Liver (tissue), 3 donors: ENCODE data around the gene TRIML1.

Experiments
- EGR1 ChIP-seq, 2 donors: IDR thresholded peaks; 2 replicates each; pipeline ENCODE4 v1.6.1; 2016 to 2018; ENCODE audit warnings: antibody characterized with exemption in 2 of 2, low read depth in 2 of 2
- FOXA1 ChIP-seq: IDR thresholded peaks from 2 replicates; pipeline ENCODE4 v1.6.1; 2016; ENCODE audit warnings: antibody characterized with exemption
- JUND ChIP-seq, 2 donors: IDR thresholded peaks; 2 replicates each; pipeline ENCODE4 v1.6.1; 2016; ENCODE audit warnings: antibody characterized with exemption in 2 of 2
- MAX ChIP-seq: IDR thresholded peaks from 2 replicates; pipeline ENCODE4 v1.6.1; 2016; ENCODE audit warnings: antibody characterized with exemption
- RAD21 ChIP-seq, 2 donors: IDR thresholded peaks; 2 replicates each; pipeline ENCODE4 v1.6.1; 2016; ENCODE audit warnings: antibody characterized with exemption in 2 of 2, mild to moderate bottlenecking in 2 of 2
- RXRA ChIP-seq, 2 donors: IDR thresholded peaks; 2 replicates each; pipeline ENCODE4 v1.6.1; 2017 to 2018; ENCODE audit warnings: antibody characterized with exemption in 2 of 2, mild to moderate bottlenecking in 1 of 2
- SP1 ChIP-seq: IDR thresholded peaks from 2 replicates; pipeline ENCODE4 v1.6.1; 2018; ENCODE audit warnings: antibody characterized with exemption, mild to moderate bottlenecking
- TAF1 ChIP-seq: conservative IDR thresholded peaks from 2 replicates; pipeline ENCODE4 v1.6.1; 2016; ENCODE audit warnings: antibody characterized with exemption, mild to moderate bottlenecking
- YY1 ChIP-seq: IDR thresholded peaks from 2 replicates; pipeline ENCODE4 v1.6.1; 2016; ENCODE audit warnings: antibody characterized with exemption, mild to moderate bottlenecking
- TF ChIP-seq, protein P1 (sequence below): fragments of 150-350 bp; IDR thresholded peaks from 2 replicates; pipeline ENCODE4 v1.5.1; 2017; ENCODE audit warnings: improper control_type of control experiment, low read depth, low read length; ENCODE audit not compliant: missing input control
- TF ChIP-seq, protein P2 (sequence below): IDR thresholded peaks from 2 replicates; pipeline ENCODE4 v1.6.1; 2016; ENCODE audit warnings: antibody characterized with exemption, mild to moderate bottlenecking
- TF ChIP-seq, protein P3 (sequence below): IDR thresholded peaks from 2 replicates; pipeline ENCODE4 v1.6.1; 2016; ENCODE audit warnings: antibody characterized with exemption
- donor health status: healthy.
- donor health status: healthy.

DNA sequence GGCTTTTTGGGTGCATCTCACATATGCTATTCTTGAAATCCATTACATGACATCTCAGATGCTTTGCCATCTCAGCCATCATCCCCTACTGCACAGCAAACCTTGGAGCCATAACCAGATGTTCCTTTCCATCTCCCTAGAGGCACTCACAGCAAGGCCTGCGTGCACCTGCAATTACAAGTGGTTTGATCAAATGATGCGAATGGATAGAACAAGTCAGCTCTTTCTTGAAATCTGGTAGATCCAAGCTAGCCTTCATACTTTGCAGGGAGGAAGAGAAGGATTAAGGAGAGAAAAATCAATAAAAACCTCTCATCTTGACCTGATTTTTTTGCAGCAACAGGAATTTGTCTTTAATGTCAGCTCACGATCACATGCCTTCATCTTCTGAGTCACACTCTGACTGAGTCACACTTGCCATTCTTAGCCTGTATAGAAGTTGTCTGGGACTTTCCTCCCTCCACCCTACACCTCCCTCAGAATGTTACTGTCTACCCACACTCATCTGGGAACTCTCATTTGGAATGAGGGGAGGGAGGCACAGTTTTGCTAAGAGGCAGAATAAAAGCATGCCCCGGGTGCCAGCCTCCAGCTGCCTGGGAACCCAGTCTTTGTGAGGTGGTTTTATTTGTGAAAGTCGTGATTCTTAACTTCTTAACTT is 11.9 kb upstream of the TRIML1 start:
- TF ChIP-seq RXRA (IDR thresholded peaks at IDR 0.05) (no peak), FOXA1 (no peak), EGR1 (IDR thresholded peaks at IDR 0.05; ENCODE audit: low read depth in 2 of 2) (no peak), MAX (no peak), JUND (IDR thresholded peaks at IDR 0.05) (no peak), SP1 (no peak), TAF1 (no peak), YY1 (no peak), RAD21 (IDR thresholded peaks at IDR 0.05) (no peak)
- TF ChIP-seq, protein P1, sequence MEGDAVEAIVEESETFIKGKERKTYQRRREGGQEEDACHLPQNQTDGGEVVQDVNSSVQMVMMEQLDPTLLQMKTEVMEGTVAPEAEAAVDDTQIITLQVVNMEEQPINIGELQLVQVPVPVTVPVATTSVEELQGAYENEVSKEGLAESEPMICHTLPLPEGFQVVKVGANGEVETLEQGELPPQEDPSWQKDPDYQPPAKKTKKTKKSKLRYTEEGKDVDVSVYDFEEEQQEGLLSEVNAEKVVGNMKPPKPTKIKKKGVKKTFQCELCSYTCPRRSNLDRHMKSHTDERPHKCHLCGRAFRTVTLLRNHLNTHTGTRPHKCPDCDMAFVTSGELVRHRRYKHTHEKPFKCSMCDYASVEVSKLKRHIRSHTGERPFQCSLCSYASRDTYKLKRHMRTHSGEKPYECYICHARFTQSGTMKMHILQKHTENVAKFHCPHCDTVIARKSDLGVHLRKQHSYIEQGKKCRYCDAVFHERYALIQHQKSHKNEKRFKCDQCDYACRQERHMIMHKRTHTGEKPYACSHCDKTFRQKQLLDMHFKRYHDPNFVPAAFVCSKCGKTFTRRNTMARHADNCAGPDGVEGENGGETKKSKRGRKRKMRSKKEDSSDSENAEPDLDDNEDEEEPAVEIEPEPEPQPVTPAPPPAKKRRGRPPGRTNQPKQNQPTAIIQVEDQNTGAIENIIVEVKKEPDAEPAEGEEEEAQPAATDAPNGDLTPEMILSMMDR = no peak
- TF ChIP-seq, protein P2, sequence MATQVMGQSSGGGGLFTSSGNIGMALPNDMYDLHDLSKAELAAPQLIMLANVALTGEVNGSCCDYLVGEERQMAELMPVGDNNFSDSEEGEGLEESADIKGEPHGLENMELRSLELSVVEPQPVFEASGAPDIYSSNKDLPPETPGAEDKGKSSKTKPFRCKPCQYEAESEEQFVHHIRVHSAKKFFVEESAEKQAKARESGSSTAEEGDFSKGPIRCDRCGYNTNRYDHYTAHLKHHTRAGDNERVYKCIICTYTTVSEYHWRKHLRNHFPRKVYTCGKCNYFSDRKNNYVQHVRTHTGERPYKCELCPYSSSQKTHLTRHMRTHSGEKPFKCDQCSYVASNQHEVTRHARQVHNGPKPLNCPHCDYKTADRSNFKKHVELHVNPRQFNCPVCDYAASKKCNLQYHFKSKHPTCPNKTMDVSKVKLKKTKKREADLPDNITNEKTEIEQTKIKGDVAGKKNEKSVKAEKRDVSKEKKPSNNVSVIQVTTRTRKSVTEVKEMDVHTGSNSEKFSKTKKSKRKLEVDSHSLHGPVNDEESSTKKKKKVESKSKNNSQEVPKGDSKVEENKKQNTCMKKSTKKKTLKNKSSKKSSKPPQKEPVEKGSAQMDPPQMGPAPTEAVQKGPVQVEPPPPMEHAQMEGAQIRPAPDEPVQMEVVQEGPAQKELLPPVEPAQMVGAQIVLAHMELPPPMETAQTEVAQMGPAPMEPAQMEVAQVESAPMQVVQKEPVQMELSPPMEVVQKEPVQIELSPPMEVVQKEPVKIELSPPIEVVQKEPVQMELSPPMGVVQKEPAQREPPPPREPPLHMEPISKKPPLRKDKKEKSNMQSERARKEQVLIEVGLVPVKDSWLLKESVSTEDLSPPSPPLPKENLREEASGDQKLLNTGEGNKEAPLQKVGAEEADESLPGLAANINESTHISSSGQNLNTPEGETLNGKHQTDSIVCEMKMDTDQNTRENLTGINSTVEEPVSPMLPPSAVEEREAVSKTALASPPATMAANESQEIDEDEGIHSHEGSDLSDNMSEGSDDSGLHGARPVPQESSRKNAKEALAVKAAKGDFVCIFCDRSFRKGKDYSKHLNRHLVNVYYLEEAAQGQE = no peak
- TF ChIP-seq, protein P3, sequence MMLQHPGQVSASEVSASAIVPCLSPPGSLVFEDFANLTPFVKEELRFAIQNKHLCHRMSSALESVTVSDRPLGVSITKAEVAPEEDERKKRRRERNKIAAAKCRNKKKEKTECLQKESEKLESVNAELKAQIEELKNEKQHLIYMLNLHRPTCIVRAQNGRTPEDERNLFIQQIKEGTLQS = no peak
